IPS DF 19.7 (cell line): ENCODE measurements around the gene NANOS3.

Experiments used
- DNase-seq: peaks from one replicate; pipeline ENCODE4 v3.0.0-alpha.2; 2013; ENCODE audit warnings: low read depth, low spot score

Gene NANOS3

DNA sequence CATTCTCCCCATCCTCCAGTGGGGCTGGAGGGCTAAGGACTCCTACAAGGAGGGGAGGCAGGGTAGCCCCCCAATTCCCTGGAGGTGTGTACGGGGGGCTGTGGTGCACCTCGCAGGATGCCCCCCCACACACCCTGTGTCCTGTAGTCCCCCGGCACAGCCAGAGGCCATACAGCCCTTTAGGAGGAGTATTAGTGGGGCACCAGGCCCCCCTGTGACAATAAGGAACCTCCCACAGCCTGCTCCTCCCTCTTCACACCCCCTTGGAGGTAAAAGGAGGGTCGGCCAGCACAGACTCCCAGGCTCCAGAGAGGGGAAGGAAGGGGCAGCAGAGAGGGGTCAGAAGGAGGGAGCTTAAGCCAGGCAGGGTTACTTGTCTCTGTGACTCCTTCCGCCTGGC is at the start of gene NANOS3:
TSS of gene NANOS3 (plus strand) at position 301 of the 400 bp plus-strand sequence. CDS start 115 bp downstream, outside the sequence.
- DNase-seq = no peak

DNA sequence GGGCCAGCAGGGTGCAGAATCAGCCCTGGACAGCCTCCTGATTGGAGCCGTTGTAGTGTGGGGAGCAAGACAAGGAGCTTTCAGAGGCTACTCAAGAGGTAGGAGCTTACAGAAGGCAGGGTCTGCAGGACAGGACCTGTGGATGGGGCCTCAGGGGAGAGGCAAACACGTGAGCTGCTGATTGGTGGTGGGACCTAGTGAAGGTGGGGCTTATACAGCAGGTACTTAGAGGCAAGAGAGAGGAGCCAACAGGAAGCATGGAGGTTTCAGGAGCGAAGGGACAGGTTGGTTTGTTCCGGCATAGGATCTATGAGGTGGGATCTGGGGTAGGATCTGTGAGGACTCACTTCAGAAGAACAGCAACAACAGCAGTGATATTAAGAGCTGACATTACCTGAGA is 49.3 kb upstream of the NANOS3 start:
- DNase-seq = no peak

DNA sequence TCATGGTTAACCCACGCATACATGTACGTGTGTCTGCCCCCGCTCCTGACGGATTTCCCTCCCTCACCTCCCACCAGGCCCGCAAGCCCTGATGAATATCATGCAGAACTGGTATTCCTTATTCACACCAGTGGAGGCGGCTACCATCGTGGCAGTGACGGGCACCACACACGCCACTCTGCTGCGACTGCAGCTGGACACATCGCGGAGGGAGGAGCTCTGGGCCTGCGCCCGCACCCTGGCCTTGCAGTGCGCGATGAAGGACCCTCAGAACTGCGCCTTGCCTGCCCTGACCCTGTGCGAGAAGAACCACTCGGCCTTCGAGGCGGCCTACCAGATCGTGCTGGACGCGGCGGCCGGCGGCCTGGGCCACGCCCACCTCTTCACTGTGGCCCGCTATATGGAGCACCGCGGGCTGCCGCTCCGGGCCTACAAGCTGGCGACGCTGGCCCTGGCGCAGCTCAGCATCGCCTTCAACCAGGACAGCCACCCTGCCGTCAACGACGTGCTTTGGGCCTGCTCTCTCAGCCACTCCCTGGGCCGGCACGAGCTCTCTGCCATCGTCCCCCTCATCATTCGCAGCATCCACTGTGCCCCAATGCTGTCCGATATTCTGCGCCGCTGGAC is 46.7 kb upstream of the NANOS3 start:
- no peak for DNase-seq

DNA sequence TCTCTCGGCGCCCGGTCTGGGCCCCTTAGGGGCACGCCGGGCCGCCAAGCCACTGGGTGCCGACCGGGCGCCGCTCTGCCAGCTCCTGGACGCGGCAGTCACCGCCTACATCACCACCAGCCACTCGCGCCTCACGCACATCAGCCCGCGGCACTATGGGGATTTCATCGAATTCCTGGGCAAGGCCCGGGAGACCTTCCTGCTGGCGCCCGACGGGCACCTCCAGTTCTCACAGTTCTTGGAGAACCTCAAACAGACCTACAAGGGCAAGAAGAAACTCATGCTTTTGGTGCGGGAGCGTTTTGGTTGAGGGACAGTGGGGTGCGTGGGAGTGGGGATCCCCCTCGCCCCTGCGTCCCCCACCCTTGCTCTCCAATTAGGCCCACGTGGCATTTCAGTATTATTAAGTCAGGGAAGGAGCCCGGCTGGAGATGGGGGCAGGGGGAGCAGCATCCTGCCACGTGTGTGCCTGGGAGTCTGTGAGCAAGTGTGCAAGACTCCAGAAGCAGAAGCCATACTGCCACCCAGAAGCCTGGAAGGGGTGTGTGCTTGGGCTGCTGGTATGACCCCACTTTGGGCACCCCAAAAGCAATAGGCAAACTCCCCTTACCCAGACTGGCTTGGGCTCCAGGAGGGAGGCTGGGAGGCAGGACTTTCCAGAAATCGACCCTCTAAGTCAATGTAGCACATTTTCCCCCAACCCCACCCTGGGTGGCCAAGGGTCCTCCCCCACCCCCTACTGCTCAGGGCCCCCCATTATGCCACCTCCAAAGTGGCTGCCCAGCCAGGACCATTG is 46.0 kb upstream of the NANOS3 start:
- no peak for DNase-seq

DNA sequence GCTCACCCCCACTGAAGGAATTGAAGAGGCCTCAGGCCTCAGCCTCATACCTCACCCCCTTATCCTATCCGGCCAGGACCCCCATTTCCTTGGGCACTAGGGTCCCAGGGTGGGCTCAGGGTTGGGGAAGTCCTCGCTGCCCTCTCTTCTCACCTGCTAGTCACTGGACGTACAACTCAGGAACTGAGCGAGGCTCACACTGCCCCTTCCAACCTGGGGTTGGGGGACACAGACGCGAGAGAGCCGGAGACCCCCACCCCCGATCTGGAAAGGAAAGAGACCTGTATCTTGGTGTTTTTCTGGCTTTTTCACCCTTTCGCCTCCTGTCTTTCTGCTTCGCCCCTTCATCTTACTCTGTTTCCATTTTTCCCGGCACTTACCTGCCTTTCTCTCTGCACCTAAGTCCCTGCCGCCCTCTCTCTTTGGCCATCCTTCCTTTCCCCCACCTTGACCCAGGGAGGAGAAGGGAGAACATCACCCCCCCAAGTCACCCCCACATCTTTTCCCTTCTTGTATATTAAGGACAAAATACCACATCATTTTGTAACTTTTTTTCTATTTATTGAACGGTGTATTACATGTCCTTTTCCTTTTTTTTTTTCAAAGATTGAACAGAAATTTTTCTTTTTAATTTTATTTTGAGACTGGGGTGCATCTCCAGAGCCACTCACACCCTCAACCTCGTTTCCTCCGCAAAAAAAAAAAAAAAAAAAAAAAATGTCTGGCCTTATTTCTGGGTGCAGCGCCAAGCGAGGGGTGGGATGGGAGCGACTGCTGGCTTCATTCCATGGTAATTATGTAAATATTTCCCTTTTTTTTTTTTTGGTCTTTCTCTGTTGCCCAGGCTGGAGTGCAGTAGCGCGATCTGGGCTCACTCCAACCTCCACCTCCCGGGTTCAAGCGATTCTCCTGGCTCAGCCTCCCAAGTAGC is 45.1 kb upstream of the NANOS3 start:
- DNase-seq = no peak

DNA sequence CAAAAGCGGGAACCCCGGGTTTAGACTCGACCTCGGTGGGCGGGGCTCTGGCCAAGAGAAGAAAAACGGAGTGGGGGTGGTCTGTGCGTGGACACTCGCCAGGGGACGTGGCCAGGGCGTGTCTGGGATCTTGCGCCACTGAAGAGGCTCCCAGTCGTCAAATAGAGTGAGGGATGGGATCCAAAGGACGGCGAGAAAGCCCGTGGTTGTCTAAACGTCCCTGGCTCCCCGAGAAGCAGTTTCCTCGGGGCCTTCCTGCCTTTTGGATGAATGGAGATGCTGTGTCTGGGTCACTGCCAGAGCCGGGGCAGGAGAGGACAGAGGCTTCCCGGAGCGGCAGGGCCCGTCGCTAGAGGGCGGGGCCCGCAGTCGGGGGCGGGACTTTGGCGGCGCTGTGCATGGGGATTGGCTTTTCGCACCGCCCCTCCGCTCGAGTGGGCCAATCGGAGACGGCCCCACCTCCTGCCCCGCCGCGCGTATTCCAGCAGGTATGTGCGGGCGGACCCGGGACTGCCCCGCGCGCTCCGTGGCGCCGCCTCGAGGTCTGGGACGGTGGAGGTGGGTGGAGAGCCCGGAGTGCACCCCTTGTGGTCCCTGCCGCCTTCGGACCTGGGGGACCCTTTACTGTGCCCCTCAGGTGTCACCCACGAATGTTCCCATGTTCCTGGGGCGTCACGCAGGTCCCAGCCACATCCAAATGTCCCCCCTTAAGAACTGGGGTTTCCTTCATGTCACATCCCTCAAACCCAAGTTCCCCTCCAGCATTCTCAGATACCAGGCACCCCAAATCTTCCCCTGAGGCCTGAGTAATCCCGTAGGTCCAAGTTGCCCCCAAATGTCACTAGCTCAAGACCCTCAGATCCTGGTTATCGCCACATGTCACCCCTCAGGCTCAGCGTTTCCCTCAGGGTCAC is 43.3 kb upstream of the NANOS3 start:
- no peak for DNase-seq

DNA sequence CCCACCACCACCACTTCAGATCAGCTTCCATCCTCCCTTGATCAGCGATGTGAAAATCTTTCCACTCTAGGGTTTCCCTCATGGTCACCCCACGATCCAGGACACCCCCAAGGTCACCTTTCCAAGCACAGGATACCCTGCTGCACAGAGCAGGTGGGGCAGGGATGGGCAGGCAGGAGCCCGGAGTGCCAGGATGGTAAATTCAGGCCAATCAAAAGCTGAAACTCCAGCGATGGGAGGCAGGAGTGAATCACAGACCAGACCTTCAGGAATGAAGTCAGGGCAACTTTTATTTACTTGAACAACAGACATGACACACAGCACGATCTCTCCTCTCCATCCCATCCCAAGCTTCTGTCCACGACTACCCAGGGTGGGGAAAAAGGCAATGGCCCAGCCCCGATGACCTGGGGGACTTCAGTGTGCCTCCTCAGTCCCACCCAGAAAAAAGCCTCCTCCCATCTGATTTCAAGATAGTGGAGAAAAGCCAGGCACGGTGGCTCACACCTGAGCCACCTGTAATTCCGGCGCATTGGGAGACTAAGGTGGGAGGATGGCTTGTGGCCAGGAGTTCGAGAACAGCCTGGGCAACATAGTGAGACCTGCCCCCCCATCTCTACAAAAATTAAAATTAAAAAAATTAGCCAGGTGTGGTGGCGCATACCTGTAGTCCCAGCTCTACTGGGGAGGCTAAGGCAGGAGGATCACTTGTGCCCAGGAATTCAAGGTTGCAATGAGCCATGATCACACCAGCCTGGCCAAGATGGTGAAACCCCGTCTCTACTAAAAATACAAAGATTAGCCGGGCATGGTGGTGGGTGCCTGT is 42.5 kb upstream of the NANOS3 start:
- no peak for DNase-seq

DNA sequence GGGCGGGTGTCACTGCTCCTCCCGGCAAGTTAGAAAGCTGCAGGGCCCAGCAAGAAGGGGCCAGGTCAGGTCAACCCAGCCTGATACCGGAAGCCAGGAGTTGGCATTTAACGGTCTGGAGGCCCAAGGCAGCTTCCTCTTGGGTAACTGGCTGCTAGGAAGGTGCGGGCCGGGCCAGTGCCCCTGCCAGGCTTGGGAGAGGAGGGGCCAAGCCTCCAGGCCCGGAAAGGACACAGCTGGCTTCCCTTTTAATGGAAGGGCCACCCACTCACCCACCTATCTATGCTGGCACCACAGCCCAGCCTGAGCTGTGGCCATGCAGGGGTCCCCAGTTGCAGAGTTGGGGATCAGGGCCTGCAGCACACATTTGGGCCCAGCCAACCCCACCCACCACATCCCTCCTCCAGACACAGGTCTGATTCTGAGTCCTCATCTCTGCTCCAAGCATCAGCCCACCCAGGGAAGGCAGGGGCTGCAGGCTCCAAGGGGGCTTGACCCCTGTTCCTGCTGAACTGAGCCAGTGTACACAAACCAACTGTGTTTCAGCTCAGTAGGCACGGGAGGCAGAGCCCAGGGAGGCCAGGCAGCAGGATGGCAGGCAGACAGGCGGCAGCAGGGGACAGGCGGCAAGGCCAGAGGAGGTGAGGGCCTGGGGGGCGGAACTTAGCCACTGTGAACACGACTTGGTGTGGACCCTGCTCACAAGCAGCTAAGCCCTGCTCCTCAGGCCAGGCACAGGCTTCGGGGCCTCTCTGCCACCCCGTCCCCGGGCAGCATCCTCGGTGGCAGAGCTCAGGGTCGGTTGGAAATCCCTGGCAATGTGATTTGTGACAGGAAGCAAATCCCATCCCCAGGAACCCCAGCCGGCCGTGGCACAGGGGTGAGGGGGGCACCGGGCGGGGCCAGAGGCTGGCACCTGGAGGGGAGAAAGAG is 40.9 kb upstream of the NANOS3 start:
- DNase-seq = no peak

DNA sequence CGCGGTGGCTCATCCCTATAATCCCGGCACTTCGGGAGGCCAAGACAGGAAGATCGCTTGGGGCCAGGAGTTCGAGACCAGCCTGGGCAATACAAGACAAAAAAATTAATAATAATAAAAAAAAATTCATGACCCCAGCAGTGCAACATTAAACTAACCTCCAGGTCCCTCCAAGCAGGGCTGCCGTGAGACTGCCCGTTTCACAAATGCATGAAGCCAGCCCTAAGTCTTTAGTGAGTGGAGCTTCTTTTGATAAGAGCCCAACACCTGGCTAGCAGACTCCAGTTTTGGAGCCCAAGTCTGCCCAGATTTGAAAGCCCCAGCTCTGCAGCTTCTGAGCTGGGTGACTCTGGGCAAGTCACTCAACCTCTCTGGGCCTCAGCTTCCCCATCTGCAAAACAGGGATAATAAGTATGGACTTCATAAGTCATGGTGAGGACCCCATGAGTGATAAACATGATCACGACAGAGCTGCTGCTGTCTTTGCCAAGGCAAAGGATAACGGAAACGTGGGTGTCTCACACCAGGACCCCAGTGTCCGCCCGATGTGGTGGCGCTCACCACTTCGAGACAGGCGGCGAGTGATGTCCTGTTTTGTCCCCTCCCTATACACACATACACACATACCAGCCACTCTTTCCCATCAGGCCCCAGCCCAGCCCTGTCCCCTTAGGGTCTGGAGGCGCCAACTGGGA is 38.4 kb upstream of the NANOS3 start:
- no peak for DNase-seq

DNA sequence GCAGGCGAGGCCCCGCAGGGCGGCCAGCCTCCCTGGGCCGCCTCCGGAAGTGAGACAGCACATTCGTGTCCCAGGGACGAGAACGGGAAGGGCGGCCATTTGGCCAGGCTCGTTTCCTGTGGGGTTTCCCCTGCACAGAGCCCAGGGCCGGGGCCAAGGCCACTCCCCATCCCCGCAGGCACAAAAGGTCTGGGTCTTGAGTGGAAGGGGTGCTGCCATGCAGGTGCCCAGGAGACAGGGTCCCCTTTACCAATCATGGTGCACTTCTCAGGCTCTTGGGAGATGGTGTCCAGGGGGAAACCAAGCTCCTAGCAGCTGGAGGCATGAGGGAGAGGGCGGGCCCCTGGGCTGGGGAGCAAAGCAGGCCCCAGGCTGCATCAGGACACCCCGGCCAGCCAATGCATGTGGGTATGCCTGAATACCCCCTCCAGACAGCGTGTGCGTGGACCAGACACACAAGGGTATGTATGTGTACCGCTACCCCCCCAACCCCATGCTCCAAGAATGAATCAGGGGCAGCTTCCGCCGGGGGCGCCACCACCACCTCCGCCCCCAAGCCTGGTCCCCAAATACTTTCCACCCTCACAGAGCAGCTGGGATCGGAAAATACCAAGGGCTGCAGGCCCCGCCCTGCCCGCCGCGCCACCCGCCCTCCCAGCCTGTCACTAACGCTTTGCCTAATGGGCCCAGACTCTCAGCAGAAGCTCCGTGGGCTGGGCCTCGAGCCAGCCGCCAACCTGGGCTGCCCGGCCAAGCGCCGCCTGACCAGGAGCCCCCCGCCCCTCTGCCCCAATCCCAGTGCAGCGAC is 37.6 kb upstream of the NANOS3 start:
- no peak for DNase-seq

DNA sequence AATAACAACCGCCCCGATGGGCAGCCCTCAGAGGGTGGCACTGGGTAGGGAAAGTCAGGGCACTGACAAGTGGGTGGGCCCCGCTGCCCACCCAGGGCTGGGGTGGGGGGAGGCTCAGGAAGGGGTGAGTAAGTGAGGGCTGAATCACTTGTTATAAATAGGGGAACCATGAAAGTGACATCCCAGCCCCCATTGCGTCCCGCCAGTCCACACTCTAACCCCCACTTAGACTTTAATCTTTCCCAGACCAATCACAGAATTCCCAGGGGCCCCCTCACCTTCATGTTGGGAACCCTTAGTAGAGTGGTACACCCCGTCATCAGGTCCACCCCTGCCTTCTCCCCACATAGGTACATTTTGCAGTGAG is 37.0 kb upstream of the NANOS3 start:
- DNase-seq = no peak

DNA sequence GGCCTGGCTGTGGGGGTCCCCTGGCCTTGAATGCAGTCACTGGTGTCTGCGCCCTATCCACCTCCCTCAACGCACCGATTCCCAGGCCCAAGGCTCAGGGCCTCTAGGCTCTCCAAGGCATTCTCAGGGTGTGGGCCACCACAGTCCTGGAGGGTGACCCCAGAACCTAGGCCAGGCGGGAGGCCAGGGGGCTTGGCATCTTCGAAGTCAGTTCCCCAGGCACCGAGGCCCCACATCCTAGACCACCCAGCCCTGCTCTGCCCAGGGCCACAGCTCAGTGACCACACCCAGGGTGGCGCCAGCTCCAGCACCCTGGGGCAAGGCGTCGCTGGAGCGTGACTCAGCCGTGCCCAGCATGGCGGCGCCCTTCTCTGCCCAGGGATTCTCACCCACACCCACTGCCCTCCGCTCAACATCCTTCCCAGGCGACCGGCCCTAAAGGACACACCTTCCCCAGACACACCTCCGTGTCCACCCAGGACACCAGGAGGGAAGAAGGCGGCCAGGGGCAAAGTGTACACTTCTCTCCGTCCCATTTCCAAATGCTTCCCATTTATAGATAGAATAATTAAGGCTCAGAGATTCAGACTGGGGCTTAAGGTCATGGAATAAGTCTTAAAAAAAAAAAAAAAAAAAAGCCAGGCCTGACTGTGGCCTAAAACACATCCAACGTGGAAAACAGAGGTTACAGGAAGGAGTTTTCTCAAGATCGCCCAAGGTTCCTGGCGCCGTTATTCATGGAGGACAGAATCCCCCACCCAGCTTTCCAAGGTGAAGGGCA is 36.4 kb upstream of the NANOS3 start:
- no peak for DNase-seq

DNA sequence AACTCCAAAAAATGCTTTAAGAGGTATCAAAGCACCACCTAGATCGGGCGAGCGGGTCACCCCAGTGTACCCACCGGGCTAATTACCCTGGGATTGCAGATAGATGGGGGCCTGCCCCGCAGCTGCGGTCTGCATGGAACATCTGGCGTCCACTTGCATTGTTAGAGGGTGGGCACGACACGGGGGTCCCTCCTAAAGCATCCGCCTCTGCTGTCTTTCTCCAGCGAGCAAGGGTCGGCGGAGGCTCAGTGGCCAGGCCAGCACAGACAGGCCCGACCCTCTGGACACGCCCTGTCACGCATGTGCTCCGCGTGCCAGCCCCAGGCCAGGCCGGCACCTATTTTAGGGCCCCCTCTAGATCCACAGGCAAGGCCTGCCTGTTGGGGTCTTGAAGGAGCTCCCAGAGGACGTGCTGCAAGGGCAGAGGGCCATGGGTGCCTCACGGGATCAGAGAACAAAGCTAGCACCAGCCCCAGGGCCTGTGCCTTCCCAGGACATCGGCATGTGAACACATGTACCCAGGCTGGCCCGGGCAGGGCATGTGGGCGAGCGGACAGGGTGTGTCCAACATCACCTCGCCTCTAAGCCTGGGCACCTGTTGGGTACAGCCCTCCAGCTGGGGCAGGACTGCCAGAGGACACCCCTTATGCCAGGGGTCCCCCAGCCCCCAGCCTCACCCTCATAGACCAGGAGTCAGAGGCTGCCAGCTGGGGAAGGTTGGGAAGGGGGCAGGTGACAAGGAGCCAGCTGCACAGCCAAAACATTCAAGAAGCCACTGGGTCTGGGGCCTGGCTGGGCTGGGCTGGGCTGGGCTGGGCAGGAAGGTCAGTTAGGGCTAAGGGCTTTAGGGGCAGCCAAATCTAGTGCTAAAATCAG is 35.6 kb upstream of the NANOS3 start:
- no peak for DNase-seq

DNA sequence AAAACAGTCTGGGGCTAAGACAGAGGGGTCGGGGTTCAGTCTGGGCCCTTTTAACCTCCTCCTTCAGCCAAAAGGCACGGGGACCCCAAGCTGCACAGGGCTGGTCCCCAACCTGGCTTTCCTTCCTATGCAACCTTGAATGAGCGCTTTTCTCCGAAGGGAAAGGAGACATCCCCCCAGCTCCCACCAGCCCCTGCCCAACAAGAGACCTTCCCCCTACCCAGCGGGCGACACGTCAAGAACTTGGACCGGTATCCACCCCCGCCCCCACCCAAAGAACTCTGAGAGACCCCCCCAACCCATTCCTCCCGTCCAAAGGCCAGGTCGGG is 35.0 kb upstream of the NANOS3 start:
- DNase-seq = no peak

DNA sequence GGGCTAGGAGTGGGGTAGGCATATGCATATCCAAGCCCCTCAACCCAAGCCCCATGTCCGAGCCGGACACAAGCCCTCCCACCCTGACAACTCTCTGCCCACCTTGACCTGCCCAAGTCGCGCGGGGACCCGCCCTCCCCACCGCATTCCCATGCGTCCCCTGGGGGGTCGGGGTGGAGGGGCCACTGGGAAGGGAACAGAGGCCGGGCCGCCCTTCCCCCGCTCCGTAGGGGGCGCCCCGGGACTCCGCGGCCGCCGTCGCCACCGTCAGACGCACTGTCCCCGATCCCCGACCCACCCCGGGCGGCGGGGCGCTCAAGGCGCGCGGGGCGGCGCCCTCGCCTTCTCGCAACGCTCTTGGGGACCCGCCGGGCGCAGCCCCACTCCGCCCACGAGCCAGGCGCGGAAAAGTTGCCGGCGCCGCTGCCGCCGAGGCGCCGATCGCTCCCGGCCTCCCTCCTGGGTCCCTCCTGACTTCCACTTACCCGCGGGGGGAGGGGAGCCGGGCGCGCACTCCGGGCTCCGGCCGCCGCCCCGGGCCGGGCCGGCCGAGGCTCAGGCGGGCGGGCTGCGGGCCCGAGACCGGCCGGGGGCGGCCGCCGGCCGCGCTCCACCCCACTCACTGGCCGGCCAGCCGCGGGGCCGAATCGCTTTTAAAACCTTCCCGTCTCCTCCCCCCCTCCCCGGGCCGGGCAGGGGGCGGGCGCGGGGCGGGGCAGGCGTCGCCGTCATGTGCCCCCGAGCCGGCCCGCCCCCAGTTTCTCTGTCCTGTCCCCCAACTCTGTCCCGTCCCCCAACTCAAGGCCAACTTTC is 34.4 kb upstream of the NANOS3 start:
- no peak for DNase-seq
